Activated CD4-positive, CD25-positive, alpha-beta regulatory T cell treated with anti-CD3 and anti-CD28 coated beads, Interleukin-2, amount 50 U/mL, for 16 hours (primary cell): Measurements from ENCODE around the gene GRK4.

Experiments
- DNase-seq: peaks from one replicate; pipeline ENCODE4 v3.0.0-alpha.2; 2020; ENCODE audit warnings: low read depth, low spot score

Gene GRK4

GRCh38 chr4:3010998-3011397, 47.6 kb downstream of the GRK4 start:
- no peak for DNase-seq

DNA sequence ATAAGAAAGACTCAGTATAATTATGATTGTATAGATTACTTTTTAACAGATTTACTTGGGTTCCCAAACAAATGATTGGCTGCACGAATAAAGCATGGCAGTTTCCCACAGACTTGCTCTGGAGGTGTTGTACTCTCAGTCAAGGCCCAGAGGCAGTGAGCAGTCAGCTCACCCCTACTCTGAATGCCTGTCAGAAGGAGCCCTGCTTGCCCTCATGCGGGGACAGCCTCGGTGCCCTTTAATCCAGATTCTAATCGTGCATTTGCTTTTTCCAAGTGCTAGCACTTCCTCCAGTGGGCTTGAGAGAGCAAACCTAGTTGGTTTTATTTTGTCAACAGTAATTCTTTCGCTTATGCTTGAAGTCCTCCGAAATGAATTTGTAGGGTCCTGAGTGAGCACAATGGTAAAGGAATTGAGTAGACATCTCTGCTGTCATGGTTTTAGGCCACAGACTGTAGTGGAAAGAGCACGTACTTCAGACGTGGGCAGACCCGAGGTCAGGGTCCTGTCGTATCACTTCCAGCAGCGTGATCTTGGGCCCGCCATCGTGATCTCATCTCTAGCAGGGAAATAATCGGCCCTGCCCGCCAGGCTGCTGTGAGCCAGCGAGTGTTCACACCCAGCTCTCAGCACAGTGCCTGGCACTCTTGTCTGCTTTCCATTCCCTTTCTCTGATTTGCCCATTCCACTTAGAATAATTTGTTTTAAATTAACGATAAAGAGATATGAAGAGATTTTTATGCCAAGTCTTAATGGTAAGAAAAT, 48.3 kb downstream of the GRK4 start:
- no peak for DNase-seq

DNA sequence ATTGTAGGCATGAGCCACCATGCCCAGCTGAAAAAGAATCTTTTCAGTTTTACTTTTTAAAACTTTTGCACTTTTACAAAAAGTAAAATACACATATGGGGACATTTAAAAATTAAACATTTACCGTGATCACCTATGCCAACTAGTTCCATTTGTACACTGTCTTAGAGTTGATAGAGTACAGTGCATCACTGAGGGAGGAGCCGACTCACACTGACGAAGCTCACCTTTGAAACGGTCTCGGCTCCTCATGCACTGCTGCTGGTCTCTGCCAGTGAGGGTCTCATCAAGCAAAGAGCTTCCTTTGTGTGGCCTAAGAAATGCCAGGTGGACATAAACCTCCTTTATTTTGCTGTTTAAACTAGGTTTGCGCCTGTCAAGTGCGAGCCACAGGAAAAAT, 50.0 kb downstream of the GRK4 start:
- DNase-seq: no peak

DNA sequence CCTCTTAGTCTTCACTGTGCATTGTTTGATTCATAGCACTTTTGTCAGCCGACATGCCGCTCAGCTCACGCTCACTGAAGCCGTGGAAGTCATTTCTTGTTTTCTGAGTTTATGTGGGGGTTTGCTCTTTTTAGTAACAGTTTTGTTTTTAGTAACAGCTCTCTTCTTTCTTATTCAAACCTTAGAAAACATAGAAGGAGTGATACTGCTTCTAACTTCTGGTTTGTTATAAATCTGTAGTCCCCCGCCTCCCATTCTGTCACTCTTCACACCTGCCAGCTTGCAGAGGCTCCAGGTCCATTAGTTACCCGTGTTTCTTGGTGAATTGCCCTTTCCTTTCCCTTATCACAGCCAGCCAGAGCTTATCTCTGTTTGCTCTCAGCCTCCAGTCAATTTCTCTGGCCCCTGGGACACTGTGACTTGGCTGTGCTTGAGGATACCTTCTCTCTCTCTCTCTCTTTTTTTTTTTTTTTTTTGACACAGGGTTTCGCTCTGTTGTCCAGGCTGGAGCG, 50.5 kb downstream of the GRK4 start:
- no peak for DNase-seq

GRCh38 chr4:3016961-3017360, 53.6 kb downstream of the GRK4 start:
- no peak for DNase-seq

- no peak for DNase-seq
Observed at GRCh38 chr4:3017504-3017903, 54.1 kb downstream of the GRK4 start.

DNA sequence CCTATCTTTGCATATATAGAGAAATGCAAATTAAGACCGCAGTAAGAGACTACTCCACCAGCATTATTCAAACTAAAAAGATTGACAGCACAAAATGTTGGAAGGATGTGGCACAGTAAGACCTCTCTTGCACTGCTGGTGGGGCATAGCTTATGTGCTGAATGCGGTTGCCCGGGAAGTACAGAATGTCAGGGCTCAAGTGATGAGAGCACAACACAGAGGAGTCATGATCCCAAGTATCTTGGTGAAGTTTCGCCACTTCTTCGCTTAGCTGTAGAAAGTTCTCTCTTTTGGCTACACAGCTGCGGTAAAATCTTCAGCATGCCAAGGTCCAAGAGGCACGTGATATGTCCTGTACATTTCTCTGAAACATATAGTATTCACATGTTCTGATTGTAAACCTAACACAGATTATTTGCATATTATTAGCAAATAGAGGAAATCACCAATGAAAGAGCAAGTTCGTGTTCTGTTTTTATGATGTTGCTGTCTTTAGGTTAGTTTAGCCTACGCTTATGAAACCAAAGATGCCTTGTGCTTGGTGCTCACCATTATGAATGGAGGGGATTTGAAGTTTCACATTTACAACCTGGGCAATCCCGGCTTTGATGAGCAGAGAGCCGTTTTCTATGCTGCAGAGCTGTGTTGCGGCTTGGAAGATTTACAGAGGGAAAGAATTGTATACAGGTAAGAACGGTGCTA, 55.9 kb downstream of the GRK4 start:
- no peak for DNase-seq

- no peak for DNase-seq
Observed at GRCh38 chr4:3021127-3021526, 57.8 kb downstream of the GRK4 start.

DNA sequence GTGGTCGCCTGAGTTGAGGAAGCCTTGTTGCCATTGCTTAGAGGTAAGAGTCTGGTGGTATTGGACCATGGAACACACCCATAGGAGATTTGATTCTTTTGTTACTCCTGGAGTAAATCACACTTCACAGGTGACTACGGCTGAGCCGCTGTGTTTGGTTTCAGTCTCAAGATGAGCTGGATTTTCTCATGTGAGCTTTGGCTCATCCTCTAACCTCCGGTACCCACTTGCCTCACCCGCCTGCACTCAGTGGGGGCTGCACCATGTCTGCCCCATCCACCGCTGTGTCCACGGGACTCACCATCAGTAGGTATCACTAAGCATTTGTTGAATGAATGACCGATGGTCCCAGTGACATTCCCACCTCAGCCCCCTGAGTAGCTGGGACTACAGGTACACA, 58.3 kb downstream of the GRK4 start:
- no peak for DNase-seq

- DNase-seq: no peak
Observed at GRCh38 chr4:3022112-3022511, 58.7 kb downstream of the GRK4 start.

- DNase-seq: no peak
Observed at GRCh38 chr4:3022651-3023050, 59.3 kb downstream of the GRK4 start.

DNA sequence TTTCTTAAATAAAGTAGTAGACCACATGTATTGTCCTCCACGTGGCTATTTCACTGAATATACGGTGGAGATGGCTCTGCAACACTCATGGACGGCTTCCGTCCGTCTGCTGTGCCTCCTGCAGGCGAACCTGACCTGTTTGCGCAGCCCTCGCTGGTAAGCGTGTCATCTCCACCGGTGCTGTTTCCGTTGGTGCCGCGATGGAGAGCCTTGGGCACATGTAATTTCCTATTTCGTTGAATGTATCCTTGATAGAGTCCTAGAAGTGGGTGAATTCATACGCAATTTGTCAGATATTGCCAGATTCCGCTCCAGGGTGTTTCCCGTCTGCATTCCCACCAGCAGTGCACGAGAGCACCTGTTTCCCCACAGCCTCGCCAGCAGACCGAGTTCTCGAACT, 62.5 kb downstream of the GRK4 start:
- no peak for DNase-seq

DNA sequence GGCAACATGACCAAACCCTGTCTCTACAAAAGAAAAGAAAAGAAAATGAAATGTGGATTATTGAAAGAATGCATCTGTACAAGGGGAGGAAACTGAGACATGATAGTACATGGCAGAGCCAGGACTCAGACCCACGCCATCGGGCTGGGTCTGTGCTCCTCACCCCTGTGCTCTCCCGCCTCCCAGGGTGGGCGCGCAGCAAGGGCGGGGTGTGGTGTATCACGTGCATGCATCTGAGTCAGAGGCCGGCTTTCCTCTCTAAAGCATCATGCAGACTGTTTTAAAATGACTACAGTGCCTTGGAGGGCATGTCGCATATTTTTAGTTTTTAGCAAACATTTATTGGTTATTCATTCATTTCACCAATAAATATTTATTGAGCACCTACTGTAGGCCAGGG, 63.2 kb downstream of the GRK4 start:
- DNase-seq: no peak

DNA sequence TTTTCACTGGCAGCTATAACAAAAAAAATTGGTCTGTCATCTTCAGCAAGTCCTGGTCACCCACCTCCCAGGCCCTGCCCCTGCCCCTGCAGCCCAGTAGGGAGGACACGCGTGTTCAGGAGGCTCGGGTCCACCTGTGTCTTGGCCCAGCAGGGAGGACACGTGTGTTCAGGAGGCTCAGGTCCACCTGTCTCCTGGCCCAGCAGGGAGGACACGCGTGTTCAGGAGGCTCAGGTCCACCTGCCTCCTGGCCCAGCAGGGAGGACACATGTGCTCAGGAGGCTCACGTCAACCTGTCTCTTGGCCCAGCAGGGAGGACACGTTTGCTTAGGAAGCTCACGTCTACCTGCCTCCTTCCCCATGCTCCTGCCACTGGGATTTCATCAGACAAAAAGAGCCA, 66.1 kb downstream of the GRK4 start:
- DNase-seq: no peak

DNA sequence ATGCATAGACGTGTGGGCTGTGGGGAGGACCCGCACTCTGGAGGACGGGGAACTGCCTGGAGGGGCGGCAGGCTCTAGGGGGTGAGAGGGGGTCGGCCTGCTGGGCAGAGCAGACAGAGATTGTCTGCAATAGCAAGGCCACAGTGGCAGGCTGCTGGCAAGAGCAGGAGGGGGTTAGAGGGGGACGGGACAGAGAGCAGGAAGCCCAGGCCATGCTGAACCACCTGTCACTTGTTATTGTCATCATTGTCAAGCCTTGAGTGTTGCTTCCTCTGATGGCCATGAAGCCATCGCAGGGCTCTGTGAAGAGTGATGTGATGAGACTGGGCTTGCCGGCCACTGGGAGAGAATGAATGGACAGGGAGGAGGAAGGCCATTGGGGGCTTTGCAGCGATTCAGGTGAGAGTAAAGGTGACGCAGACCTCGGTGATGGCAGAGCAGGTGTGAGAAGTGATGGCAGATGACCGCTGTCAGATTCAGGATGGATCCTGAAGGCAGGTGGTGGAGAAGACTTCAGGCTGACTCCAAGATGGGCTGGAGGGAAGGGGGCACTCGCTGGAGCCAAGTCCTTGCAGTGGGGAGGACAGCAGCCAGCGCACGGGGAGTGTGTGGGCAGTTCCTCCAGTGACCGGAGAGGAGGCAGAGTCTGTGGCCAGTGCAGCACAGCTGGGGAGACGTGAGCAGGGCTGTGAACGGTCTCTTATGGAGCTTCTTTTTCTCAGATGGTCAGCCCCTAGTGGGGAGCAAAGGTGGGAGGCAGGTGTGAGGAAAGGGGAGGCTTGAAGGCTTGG, 67.4 kb downstream of the GRK4 start:
- DNase-seq: no peak

DNA sequence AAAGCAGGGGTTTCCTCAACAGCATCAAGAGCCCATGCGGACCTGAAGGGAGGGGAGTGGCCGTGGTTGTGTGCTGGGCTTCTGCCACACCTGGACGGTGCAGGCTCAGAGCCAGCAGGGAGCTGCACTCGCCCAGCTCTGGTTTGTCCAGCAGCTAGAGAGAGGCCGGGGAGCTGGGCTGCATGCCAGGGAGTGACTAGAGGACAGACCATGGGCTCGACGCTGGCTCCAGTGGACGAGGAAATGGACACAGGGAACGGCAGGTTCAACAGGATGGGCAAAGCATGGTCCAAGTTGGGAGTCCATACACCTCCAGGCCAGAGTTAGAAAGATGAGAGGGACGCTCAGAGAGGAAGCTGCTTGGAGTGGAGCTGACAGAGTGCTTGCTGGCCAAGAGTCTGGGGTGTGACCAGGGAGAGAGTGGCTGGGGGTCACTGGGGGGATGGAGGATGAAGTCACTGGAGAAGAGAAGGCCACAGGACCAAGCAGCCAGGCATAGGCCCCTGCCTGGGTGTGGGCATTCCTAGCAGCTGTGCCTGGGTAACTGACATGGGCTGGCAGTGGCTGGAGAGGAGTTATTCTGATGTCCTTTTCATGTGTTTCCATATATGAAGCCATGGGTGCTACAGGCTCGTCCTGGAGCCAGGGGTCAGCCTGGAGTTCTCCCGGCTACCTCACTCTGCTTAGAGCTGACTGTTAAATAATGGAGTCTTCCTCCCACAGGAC, 68.1 kb downstream of the GRK4 start:
- no peak for DNase-seq

GRCh38 chr4:3034231-3034630, 70.9 kb downstream of the GRK4 start:
- DNase-seq: no peak

DNA sequence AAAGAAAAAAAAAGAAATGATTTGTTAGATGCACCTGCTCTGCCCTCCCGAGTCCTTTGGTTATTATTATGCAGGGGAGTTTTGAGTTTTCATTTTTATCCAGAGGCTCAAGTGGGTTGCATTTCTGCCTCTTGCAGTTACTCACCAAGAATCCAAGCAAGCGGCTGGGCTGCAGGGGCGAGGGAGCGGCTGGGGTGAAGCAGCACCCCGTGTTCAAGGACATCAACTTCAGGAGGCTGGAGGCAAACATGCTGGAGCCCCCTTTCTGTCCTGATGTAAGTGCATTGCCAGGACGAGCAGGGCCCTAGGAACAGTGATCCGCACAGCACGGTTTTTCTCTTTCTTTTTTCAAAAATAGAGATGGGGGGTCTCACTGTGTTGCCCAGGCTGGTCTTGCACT, 71.9 kb downstream of the GRK4 start:
- DNase-seq: no peak

DNA sequence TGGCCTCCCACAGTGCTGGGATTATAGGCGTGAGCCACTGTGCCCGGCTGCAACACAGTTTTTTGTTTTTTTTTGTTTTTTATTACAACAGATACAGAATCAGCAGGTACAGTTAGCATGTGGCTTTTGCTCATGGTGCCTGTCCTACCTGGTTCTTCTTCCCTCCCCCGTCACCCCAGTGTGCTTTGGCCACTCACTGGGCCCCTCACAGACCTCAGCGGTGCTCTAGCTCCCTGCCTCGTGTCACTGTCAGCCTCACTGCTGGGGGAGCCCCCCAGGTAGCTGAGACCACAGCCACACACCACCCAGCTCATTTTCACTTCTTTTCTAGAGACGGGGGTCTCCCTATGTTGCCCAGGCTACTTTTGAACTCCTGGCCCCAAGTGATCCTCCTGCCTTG, 72.3 kb downstream of the GRK4 start:
- no peak for DNase-seq

DNA sequence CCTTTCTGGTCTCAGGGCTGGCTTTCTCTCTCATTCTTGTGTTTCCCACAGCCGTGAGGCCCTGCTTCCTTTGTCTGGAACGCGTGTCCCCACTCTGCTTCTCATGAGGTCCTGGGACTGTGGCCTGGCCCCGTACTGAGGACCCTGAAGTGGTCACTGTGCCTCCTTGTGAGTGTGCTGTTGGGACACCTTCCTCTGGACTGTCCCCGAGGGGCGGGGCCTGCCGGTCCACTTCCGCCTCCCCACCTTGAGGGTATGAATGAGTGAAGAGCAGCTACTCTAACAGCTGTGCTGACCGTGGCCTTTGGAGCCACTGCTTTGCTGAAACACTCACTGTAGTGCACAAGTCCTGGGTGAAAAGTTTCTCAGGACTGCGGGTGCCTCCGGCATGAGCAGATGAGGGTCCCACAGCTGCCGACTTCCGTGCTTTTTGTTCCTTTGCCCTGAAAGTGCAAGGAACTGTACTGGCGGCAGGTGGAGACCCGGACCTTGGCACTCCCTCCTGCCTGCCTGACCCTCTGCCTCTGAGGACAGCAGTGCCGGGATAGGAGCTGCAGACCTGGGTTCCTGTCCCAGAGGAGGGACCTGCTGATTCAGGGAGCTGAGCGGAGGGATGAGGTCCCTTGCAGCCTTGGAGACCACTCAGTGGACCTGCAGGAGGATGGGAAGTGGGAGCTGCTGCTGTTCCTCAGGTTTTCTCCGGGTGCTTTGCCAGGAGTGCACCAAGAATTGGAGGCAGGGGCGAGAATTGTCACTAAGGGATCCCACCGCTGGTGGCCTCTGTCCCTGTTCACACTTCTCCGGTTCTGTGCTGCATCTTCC, 73.0 kb downstream of the GRK4 start:
- DNase-seq: no peak

GRCh38 chr4:3037957-3038461, 74.6 kb downstream of the GRK4 start:
- DNase-seq: no peak
